Liver (tissue), 9 donors: Measurements from ENCODE around the gene COQ2. TPM values are rescaled to one million over a fixed set of nuclear protein-coding genes. Genes with fewer than 3 reads are reported as not detected.

Source experiments
- DNase-seq: peaks from one replicate; pipeline ENCODE4 v3.0.0-alpha.2; 2017; ENCODE audit warnings: low spot score
- H3K27ac ChIP-seq, 2 donors: one replicate each; pipeline ENCODE4 v1.7.0; 2013; ENCODE audit warnings: inconsistent platforms in 2 of 2, low read length in 2 of 2, control low read depth in 1 of 2, low read depth in 1 of 2, mild to moderate bottlenecking in 1 of 2
- H3K27me3 ChIP-seq, 4 donors: one replicate each; pipeline versions ENCODE4 v1.6.1 to v1.7.0; 2013; ENCODE audit warnings: low read length in 3 of 4, inconsistent platforms in 1 of 4, mild to moderate bottlenecking in 1 of 4, moderate library complexity in 1 of 4; ENCODE audit not compliant: control insufficient read depth in 4 of 4, insufficient read depth in 4 of 4
- H3K36me3 ChIP-seq, 4 donors: one replicate each; pipeline versions ENCODE4 v1.6.1 to v1.7.0; 2013; ENCODE audit warnings: low read length in 3 of 4, mild to moderate bottlenecking in 3 of 4, low read depth in 1 of 4, moderate library complexity in 1 of 4; ENCODE audit not compliant: control insufficient read depth in 4 of 4, insufficient read depth in 3 of 4
- H3K4me1 ChIP-seq, 4 donors: one replicate each; pipeline versions ENCODE4 v1.6.1 to v1.7.0; 2013; ENCODE audit warnings: low read length in 3 of 4, mild to moderate bottlenecking in 3 of 4, moderate library complexity in 1 of 4; ENCODE audit not compliant: control insufficient read depth in 4 of 4, insufficient read depth in 4 of 4
- H3K4me3 ChIP-seq, 3 donors: one replicate each; pipeline versions ENCODE4 v1.6.1 to v1.7.0; 2013; ENCODE audit warnings: low read length in 3 of 3, control low read depth in 1 of 3, low read depth in 1 of 3, mild to moderate bottlenecking in 1 of 3
- H3K9ac ChIP-seq, 2 donors: one replicate each; pipeline ENCODE4 v1.7.0; 2013; ENCODE audit warnings: low read length in 2 of 2, mild to moderate bottlenecking in 2 of 2, moderate library complexity in 2 of 2, control low read depth in 1 of 2, low read depth in 1 of 2
- H3K9me3 ChIP-seq, 4 donors: one replicate each; pipeline versions ENCODE4 v1.6.1 to v1.7.0; 2013; ENCODE audit warnings: low read length in 3 of 4; ENCODE audit not compliant: control insufficient read depth in 4 of 4
- EGR1 ChIP-seq, 2 donors: IDR thresholded peaks; 2 replicates each; pipeline ENCODE4 v1.6.1; 2016 to 2018; ENCODE audit warnings: antibody characterized with exemption in 2 of 2, low read depth in 2 of 2
- FOXA1 ChIP-seq: IDR thresholded peaks from 2 replicates; pipeline ENCODE4 v1.6.1; 2016; ENCODE audit warnings: antibody characterized with exemption
- FOXA2 ChIP-seq: IDR thresholded peaks from 2 replicates; pipeline ENCODE4 v1.6.1; 2016; ENCODE audit warnings: antibody characterized with exemption
- HNF4A ChIP-seq, 2 donors: conservative IDR thresholded peaks; 2 replicates each; pipeline ENCODE4 v1.6.1; 2016; ENCODE audit warnings: antibody characterized with exemption in 2 of 2, mild to moderate bottlenecking in 2 of 2
- HNF4G ChIP-seq: IDR thresholded peaks from 2 replicates; pipeline ENCODE4 v1.6.1; 2016; ENCODE audit warnings: antibody characterized with exemption
- NR2F2 ChIP-seq: IDR thresholded peaks from 2 replicates; pipeline ENCODE4 v1.6.1; 2016; ENCODE audit warnings: antibody characterized with exemption
- RXRA ChIP-seq, 2 donors: IDR thresholded peaks; 2 replicates each; pipeline ENCODE4 v1.6.1; 2017 to 2018; ENCODE audit warnings: antibody characterized with exemption in 2 of 2, mild to moderate bottlenecking in 1 of 2
- SP1 ChIP-seq: IDR thresholded peaks from 2 replicates; pipeline ENCODE4 v1.6.1; 2018; ENCODE audit warnings: antibody characterized with exemption, mild to moderate bottlenecking
- TAF1 ChIP-seq: conservative IDR thresholded peaks from 2 replicates; pipeline ENCODE4 v1.6.1; 2016; ENCODE audit warnings: antibody characterized with exemption, mild to moderate bottlenecking
- YY1 ChIP-seq: IDR thresholded peaks from 2 replicates; pipeline ENCODE4 v1.6.1; 2016; ENCODE audit warnings: antibody characterized with exemption, mild to moderate bottlenecking
- WGBS: extraction: QIAGEN DNeasy Blood & Tissue Kit; methylation state at CpG from one replicate; pipeline ENCODE4 v1.1.7; 2013; 5-methylcytosine and 5-hydroxymethylcytosine counted together
- polyA plus RNA-seq, 2 donors: library from polyadenylated mRNA; stranded (reverse) in 1 of 2; unstranded in 1 of 2; fragments of 200-250 nt in 1 of 2; fragments of >200 nt in 1 of 2; fragmentation: Nextera tagmentation in 1 of 2; extraction: Ambion mirVana in 1 of 2; gene quantifications; one replicate each; pipeline versions ENCODE4 v1.2.1 to v1.2.3, GENCODE V29; 2013 to 2015
- total RNA-seq, 2 donors: library from RNA; depleted of rRNA; stranded (reverse); fragments of >200 nt; gene quantifications; one replicate each; pipeline ENCODE4 v1.2.3, GENCODE V29; 2014
- TF ChIP-seq, protein P1 (sequence below): IDR thresholded peaks from 2 replicates; pipeline ENCODE4 v1.6.1; 2016; ENCODE audit warnings: antibody characterized with exemption
- TF ChIP-seq, protein P2 (sequence below): IDR thresholded peaks from 2 replicates; pipeline ENCODE4 v1.6.1; 2016; ENCODE audit warnings: antibody characterized with exemption, mild to moderate bottlenecking
- TF ChIP-seq, protein P3 (sequence below): fragments of 150-350 bp; IDR thresholded peaks from 2 replicates; pipeline ENCODE4 v1.5.1; 2017; ENCODE audit warnings: improper control_type of control experiment, low read depth, low read length; ENCODE audit not compliant: missing input control
- TF ChIP-seq, protein P4 (sequence below): IDR thresholded peaks from 2 replicates; pipeline ENCODE4 v1.6.1; 2016; ENCODE audit warnings: antibody characterized with exemption
- donor health status: healthy.
- donor health status: healthy.
- donor health status: healthy.
- donor health status: healthy.
- donor health status: healthy.

COQ2 gene
- total and polyA plus RNA-seq, 4 donors: 8.6 to 13.6 (median 10.8) TPM

DNA sequence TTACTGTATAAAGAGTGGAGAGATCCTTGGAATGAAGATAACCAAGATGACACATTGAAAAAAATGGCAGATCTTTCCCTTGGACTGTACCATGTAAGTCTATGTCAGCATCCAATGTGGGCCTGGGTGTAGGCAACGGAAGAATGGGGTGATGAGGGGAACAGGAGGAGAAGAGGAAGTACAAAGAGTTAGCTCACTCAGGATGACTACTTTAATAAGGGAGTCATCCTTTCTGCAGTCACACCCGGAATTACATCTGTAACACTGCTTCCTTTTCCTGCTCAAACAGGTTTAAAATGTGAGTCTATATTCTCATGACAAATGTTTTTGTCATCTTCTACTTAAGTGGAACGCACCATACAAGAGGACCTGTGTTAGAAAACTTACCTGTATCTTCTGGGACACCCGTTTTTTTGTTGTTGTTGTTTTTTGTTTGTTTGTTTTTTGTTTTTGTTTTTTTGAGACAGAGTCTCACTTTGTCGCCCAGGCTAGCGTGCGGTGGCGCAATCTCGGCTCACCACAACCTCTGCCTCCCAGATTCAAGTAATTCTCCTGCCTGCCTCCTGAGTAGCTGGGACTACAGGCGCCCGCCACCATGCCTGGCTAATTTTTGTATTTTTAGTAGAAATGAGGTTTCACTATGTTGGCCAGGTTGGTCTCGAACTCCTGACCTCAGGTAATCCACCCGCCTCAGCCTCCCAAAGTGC is 32.0 kb upstream of the COQ2 start:
- H3K36me3 ChIP-seq: no peaks in the 10 kb centered on the region
- no peaks in the 10 kb centered on the region for H3K27me3 ChIP-seq
- no peak overlapping the region for H3K9ac ChIP-seq
- no peak for DNase-seq
- no peak for TF ChIP-seq RXRA (IDR thresholded peaks at IDR 0.05)
- no peak for TF ChIP-seq TAF1
- no peak for TF ChIP-seq HNF4G
- TF ChIP-seq, protein P1, sequence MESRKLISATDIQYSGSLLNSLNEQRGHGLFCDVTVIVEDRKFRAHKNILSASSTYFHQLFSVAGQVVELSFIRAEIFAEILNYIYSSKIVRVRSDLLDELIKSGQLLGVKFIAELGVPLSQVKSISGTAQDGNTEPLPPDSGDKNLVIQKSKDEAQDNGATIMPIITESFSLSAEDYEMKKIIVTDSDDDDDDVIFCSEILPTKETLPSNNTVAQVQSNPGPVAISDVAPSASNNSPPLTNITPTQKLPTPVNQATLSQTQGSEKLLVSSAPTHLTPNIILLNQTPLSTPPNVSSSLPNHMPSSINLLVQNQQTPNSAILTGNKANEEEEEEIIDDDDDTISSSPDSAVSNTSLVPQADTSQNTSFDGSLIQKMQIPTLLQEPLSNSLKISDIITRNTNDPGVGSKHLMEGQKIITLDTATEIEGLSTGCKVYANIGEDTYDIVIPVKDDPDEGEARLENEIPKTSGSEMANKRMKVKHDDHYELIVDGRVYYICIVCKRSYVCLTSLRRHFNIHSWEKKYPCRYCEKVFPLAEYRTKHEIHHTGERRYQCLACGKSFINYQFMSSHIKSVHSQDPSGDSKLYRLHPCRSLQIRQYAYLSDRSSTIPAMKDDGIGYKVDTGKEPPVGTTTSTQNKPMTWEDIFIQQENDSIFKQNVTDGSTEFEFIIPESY: no peak
- no peak for TF ChIP-seq NR2F2
- TF ChIP-seq, protein P2, sequence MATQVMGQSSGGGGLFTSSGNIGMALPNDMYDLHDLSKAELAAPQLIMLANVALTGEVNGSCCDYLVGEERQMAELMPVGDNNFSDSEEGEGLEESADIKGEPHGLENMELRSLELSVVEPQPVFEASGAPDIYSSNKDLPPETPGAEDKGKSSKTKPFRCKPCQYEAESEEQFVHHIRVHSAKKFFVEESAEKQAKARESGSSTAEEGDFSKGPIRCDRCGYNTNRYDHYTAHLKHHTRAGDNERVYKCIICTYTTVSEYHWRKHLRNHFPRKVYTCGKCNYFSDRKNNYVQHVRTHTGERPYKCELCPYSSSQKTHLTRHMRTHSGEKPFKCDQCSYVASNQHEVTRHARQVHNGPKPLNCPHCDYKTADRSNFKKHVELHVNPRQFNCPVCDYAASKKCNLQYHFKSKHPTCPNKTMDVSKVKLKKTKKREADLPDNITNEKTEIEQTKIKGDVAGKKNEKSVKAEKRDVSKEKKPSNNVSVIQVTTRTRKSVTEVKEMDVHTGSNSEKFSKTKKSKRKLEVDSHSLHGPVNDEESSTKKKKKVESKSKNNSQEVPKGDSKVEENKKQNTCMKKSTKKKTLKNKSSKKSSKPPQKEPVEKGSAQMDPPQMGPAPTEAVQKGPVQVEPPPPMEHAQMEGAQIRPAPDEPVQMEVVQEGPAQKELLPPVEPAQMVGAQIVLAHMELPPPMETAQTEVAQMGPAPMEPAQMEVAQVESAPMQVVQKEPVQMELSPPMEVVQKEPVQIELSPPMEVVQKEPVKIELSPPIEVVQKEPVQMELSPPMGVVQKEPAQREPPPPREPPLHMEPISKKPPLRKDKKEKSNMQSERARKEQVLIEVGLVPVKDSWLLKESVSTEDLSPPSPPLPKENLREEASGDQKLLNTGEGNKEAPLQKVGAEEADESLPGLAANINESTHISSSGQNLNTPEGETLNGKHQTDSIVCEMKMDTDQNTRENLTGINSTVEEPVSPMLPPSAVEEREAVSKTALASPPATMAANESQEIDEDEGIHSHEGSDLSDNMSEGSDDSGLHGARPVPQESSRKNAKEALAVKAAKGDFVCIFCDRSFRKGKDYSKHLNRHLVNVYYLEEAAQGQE: no peak
- TF ChIP-seq, protein P3, sequence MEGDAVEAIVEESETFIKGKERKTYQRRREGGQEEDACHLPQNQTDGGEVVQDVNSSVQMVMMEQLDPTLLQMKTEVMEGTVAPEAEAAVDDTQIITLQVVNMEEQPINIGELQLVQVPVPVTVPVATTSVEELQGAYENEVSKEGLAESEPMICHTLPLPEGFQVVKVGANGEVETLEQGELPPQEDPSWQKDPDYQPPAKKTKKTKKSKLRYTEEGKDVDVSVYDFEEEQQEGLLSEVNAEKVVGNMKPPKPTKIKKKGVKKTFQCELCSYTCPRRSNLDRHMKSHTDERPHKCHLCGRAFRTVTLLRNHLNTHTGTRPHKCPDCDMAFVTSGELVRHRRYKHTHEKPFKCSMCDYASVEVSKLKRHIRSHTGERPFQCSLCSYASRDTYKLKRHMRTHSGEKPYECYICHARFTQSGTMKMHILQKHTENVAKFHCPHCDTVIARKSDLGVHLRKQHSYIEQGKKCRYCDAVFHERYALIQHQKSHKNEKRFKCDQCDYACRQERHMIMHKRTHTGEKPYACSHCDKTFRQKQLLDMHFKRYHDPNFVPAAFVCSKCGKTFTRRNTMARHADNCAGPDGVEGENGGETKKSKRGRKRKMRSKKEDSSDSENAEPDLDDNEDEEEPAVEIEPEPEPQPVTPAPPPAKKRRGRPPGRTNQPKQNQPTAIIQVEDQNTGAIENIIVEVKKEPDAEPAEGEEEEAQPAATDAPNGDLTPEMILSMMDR: no peak
- TF ChIP-seq FOXA1: no peak
- TF ChIP-seq FOXA2: no peak
- TF ChIP-seq SP1: no peak
- TF ChIP-seq EGR1 (IDR thresholded peaks at IDR 0.05; ENCODE audit: low read depth in 2 of 2): no peak
- no peak for TF ChIP-seq HNF4A (conservative IDR thresholded peaks at IDR 0.05)
- H3K4me3 ChIP-seq: no peak overlapping the region
- 85% methylated on average over 13 of the region's 13 CpGs for WGBS
- H3K27ac ChIP-seq: no peak overlapping the region
- no peaks in the 10 kb centered on the region for H3K4me1 ChIP-seq
- no peaks in the 10 kb centered on the region for H3K9me3 ChIP-seq

- Histone ChIP-seq H3K4me3 (no peak overlapping the region), H3K27ac (no peak overlapping the region), H3K9ac (no peak overlapping the region), H3K4me1 (no peaks in the 10 kb centered on the region), H3K27me3 (no peaks in the 10 kb centered on the region), H3K9me3 (no peaks in the 10 kb centered on the region), H3K36me3 (no peaks in the 10 kb centered on the region)
- DNase-seq: no peak
- WGBS: 91% methylated on average over 4 of the region's 4 CpGs
- no peak for TF ChIP-seq YY1
- TF ChIP-seq, protein P4, sequence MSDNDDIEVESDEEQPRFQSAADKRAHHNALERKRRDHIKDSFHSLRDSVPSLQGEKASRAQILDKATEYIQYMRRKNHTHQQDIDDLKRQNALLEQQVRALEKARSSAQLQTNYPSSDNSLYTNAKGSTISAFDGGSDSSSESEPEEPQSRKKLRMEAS: no peak
- TF ChIP-seq, protein P2: no peak
- no peak for TF ChIP-seq HNF4A (conservative IDR thresholded peaks at IDR 0.05)
- no peak for TF ChIP-seq TAF1
- TF ChIP-seq, protein P1: no peak
- TF ChIP-seq, protein P3: no peak
Measured at GRCh38 chr4:83315341-83315870, 30.8 kb upstream of the COQ2 start.
